Activated CD8-positive, alpha-beta T cell treated with anti-CD3 and anti-CD28 coated beads for 36 hours (primary cell): ENCODE measurements around the gene ARHGAP22. TPM values are rescaled to one million over a fixed set of nuclear protein-coding genes. Genes with fewer than 3 reads are reported as not detected.

Source experiments
- ATAC-seq: fragments of 200-7000 bp; cut with Tn5 transposase; one replicate; pipeline ENCODE4 v1.10.0; 2021; ENCODE audit warnings: mild to moderate bottlenecking, moderate library complexity
- CTCF ChIA-PET: fragments of 350-600 bp; sonication (Branson Sonifier 250); formaldehyde crosslinking; loops from one replicate; lab custom pipeline; 2021; ENCODE audit warnings: antibody characterized with exemption; lab: Charles Lee
- POLR2A ChIA-PET: fragments of 350-600 bp; sonication (Branson Sonifier 250); formaldehyde crosslinking; loops from one replicate; lab custom pipeline; 2021; ENCODE audit warnings: antibody characterized with exemption; lab: Charles Lee
- DNase-seq: peaks from one replicate; pipeline ENCODE4 v3.0.0-alpha.2; 2020
- H3K27ac Mint-ChIP-seq: one replicate; pipeline ENCODE4 v1.8.0; 2021; ENCODE audit warnings: mild to moderate bottlenecking, mixed read lengths
- H3K27me3 Mint-ChIP-seq: one replicate; pipeline ENCODE4 v1.8.0; 2021; ENCODE audit warnings: mixed read lengths
- H3K36me3 Mint-ChIP-seq: one replicate; pipeline ENCODE4 v1.8.0; 2021; ENCODE audit warnings: low read depth, mixed read lengths
- H3K4me1 Mint-ChIP-seq: one replicate; pipeline ENCODE4 v1.8.0; 2021; ENCODE audit warnings: low read depth, mixed read lengths
- H3K4me3 Mint-ChIP-seq: one replicate; pipeline ENCODE4 v1.8.0; 2021; ENCODE audit warnings: mild to moderate bottlenecking, moderate library complexity, mixed read lengths
- H3K9me3 Mint-ChIP-seq: one replicate; pipeline ENCODE4 v1.8.0; 2021; ENCODE audit warnings: mixed read lengths
- intact Hi-C: fragments of 100-400 bp; cut with micrococcal nuclease; formaldehyde crosslinking; loops from one replicate; pipeline ENCODE4 v1.10.0; 2022
- total RNA-seq, 2 experiments: library from RNA; stranded (reverse); gene quantifications; one replicate each; pipeline ENCODE4 v1.2.3, GENCODE V29; 2021
- TF ChIP-seq, protein P1 (sequence below): fragments of 200-600 bp; IDR thresholded peaks from one replicate; pipeline ENCODE4 v1.8.0; 2022; ENCODE audit warnings: antibody characterized with exemption, mild to moderate bottlenecking

ARHGAP22 gene
- total RNA-seq, 2 experiments from 2014 or later: not detected

DNA sequence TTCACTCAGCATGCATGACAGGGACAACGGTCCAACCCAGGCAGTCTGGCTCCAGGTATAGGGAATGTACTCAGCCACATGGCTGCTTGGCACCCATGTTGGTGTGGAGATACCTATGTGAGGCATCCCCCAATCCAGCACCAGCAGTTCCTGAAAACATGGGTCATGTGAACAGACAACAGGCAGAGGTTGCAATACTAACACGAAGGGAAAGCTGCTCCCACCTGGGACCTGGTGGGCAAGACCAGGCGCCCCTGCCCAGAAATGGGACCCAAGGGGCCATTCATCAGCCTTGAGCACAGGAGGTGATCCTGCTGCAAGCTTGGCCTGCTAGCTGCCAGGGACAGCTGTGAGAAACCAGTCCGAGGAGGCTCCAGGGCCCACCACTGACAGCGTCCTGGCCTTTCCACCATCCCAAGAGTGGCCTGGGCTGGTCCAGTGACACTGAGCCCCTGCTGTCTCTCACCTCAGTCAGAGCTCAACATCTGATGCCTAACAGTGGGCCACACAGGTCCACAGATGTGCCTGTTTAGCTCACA, 142.3 kb downstream of the ARHGAP22 start:
- no peaks in the 10 kb centered on the region for H3K9me3 Mint-ChIP-seq
- TF ChIP-seq, protein P1, sequence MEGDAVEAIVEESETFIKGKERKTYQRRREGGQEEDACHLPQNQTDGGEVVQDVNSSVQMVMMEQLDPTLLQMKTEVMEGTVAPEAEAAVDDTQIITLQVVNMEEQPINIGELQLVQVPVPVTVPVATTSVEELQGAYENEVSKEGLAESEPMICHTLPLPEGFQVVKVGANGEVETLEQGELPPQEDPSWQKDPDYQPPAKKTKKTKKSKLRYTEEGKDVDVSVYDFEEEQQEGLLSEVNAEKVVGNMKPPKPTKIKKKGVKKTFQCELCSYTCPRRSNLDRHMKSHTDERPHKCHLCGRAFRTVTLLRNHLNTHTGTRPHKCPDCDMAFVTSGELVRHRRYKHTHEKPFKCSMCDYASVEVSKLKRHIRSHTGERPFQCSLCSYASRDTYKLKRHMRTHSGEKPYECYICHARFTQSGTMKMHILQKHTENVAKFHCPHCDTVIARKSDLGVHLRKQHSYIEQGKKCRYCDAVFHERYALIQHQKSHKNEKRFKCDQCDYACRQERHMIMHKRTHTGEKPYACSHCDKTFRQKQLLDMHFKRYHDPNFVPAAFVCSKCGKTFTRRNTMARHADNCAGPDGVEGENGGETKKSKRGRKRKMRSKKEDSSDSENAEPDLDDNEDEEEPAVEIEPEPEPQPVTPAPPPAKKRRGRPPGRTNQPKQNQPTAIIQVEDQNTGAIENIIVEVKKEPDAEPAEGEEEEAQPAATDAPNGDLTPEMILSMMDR: no peak
- intact Hi-C loops: no loop called here
- no peak overlapping the region for H3K4me3 Mint-ChIP-seq
- H3K27ac Mint-ChIP-seq: no peak overlapping the region
- no peaks in the 10 kb centered on the region for H3K36me3 Mint-ChIP-seq
- no peaks in the 10 kb centered on the region for H3K27me3 Mint-ChIP-seq
- ATAC-seq (no peak), DNase-seq (no peak)
- ChIA-PET CTCF (interaction anchor here (1.0 kb wide), 1 partner anchor 99 kb away, joined by 5 read pairs; no protein-coding TSS in a partner anchor), POLR2A (interaction anchor here (1.2 kb wide), 1 partner anchor 12 kb away, joined by 3 read pairs; no protein-coding TSS in a partner anchor)
- H3K4me1 Mint-ChIP-seq: no peaks in the 10 kb centered on the region

DNA sequence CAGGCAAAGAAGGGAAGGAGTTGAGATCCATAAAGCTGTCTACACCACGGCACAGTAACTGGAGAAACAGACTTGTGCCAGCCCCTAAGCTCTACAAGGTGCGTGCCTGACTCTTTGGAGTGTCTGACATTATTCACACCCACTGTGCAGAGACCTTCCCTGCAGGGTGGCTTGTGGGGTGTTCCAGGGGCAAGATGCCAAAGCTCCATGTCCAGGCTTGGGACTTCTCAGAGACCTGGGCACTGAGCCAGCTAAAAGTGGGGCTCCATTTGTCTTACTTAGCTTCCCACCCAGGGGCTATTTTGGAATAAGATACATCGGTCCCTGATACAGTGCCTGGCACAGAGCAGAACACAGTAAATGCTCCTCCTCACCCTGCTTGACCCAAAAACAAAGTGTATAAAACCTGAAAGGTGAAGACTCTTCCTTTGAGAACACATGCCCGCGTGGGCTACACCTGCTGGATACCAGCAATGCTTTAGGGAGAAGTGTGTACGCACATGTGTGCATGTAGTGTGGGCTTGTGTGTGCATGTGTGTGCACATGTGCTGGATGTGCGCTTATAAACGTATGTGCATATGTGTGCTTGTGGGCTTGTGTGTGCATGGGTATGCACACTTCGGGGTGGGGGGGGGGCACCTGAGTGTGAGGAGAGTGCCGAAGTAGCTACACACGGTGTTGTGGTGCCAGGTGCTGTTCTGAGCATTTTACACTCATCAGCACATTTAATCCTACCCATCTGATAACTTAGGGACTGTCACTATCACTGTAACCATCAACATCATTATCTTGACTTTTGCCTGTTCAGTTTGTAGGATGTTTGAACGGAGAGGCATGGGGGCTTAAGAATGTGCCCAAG, 143.0 kb downstream of the ARHGAP22 start:
- intact Hi-C loops: no loop called here
- H3K27me3 Mint-ChIP-seq: no peaks in the 10 kb centered on the region
- DNase-seq (no peak), ATAC-seq (no peak)
- ChIA-PET CTCF (no interaction called here), POLR2A (no interaction called here)
- H3K4me1 Mint-ChIP-seq: no peaks in the 10 kb centered on the region
- H3K4me3 Mint-ChIP-seq: no peak overlapping the region
- no peak overlapping the region for H3K27ac Mint-ChIP-seq
- no peaks in the 10 kb centered on the region for H3K9me3 Mint-ChIP-seq
- TF ChIP-seq, protein P1: no peak
- no peaks in the 10 kb centered on the region for H3K36me3 Mint-ChIP-seq

DNA sequence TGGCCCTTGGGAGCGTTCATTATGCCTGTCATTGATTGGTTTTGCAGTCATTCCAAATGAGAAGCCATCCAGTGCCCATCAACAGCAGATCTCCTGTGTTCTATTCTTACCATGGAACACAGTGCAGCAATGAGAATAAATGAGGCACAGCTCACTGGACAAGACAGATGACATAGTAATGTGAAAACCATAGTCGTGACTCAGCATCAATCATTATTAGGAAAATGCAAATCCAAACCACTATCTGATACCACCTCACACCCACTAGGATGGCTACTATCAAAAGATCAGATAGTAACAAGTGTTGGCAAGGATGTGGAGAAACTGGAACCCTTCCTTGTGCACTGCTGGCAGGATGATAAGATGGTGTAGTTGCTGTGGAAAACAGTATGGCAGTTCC, 144.7 kb downstream of the ARHGAP22 start:
- H3K27me3 Mint-ChIP-seq: no peaks in the 10 kb centered on the region
- ATAC-seq: no peak

DNA sequence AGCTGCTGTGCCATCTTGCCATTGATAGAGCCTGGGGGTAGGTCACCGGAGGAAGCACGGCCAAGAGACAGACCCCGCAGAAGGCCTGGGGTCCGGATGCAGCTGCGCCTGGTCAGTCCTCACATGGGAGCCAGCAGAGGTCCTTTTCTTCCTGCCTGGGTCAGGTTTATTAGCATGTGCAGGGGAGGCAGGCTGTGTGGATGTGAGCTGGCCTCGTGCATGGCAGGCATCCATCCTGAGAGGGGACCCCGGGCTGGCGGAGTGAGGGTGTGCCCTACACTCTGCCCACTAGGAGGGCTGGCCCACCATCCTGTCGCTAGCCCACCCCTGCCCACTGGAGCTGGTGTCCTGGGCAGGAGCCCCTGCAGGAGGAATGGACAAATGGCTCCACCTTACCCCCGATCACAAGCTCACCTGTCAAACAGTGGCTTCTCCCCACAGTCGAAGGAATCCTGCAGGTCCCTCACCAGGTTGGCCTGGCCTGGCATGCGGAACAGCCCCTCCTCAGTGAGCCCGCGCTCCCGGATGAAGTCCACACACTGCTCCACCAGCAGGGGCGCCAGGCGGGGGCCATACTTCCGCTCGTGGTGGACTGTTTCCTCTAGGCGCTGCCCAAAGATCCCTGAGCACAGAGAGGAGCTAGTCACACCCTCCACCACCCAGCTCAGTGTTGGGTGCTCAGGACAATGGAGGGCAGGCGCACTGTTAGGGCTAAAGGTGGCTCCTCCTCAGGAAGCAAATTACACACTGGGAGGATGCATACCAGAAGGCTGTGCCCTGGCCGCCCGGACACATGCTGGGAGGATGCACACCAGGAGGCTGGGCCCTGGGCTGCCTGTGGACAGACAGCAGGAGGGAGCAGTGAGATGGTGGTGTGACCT, 145.4 kb downstream of the ARHGAP22 start:
- Mint-ChIP-seq H3K4me3 (no peak overlapping the region), H3K36me3 (no peaks in the 10 kb centered on the region), H3K9me3 (no peaks in the 10 kb centered on the region), H3K4me1 (no peaks in the 10 kb centered on the region), H3K27ac (no peak overlapping the region), H3K27me3 (no peaks in the 10 kb centered on the region)
- ChIA-PET POLR2A (no interaction called here), CTCF (no interaction called here)
- intact Hi-C loops: no loop called here
- TF ChIP-seq, protein P1: no peak
- ATAC-seq (no peak), DNase-seq (no peak)

More for the DNA sequence above, 144.7 kb downstream of the ARHGAP22 start:
- Mint-ChIP-seq H3K27ac (no peak overlapping the region), H3K9me3 (no peaks in the 10 kb centered on the region), H3K4me3 (no peak overlapping the region), H3K4me1 (no peaks in the 10 kb centered on the region), H3K36me3 (no peaks in the 10 kb centered on the region)
- no peak for DNase-seq
- intact Hi-C loops: no loop called here
- ChIA-PET POLR2A (no interaction called here), CTCF (no interaction called here)
- TF ChIP-seq, protein P1: no peak
